Hippocampal formation (tissue), 2 donors: Measurements from ENCODE around the gene ABHD12.
A peak's percentile ranks its signal among the peaks of the same experiment; 100 is the strongest.

ENCODE experiments used
- DNase-seq, 2 donors: peaks; one replicate each; lab custom pipeline; 2025; lab: John Stamatoyannopoulos, UW

Gene ABHD12

DNA sequence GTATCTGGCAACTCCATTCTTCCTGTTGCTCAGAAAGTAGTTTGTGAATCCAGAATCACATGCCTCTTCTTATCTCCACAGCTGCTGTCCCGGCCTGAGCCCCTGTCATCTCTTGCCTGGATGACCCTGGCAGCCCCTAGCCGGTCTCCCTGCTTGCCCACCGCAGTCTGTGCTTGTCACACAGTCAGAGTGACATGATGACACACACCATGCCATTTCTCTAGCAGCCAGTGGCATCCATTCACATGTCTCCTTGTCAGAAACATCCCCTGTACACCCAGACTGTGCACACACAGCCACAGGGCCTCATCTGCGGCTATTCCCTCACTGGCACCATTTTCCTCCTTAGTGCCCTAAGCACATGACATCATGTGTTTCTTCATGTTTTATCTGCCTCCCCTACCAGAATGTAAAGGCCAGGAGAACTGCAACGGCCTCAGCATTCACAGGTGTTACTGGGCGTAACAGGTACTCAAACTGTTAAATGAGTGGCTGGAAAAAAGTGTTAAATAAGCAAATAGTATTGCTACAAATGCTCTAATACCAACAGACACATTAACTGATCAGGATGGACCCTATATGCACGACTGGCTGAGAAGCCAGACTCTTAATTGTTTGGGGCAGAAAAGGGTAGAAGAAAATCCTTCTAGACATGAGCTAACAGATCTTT, 9.6 kb downstream of the ABHD12 start:
- DNase-seq, result no peak

DNA sequence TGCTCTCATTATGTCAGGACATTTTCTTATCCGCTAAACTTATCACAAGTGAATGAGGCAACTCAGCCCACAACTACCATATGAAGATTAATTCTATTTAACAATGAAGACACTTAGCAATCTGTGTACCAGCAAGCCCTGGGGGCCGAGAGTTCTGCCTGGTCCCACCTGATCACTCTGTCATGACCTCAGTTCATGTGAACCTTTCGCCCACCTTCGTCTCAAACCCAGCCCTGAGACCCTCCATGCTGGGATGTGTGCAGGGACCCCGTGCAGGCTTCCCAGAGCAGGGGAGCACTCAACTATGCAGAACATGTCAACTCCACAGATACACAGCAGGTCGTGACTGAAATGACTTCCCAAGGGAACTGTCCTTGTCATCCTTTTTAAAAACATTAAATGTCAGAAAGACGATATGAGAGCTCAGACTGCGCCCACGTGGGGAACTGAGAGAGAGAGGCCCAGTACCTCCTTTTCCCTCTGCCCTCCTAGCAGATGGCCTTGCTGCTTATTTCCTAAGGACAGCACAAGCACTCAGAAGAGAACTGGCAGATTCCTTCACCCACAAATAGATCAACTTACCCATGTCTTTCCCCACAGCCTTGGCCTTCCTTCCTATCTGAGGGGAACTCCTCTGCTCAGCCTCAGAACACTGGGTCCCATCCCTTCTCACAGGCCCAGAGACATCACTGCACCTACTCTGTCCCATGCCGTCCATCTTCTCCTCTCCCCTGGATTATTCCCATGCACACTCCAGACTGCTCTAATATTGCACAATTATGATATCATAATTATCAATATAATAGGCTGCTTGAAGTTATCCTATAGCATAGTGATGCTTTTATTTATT, 11.5 kb downstream of the ABHD12 start:
- DNase-seq, result no peak

DNA sequence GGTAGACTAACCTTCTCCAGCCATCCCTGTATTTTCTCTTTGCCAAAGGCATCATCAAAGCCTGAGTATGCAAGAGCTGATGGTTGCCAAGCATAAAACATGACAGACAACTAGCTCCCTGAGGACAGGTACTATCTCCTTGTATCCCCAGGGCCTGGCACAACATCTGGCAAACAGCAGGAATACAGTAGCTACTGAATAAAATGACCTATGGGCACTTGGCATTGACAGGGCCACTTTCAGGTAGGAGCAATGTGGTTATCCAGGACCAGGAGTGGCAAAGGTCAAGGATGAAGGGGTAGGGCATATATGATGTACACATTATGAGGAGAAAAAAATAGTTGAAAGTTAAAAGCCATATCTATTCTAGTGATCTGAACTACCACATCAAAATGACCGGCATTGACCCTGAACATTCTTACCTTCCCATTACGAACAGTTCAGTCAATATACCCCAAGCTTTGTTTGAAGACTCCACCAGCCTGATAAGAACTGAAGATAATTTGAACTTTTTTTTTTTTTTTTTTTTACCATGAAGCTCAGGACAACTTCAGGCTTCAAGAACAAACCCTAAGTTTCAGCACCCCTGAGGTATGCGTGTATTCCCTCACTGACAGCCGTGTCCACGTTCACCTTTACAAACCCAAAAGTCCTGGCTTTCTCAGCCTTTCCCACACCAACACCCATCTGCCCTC, 12.3 kb downstream of the ABHD12 start:
- no peak for DNase-seq

DNA sequence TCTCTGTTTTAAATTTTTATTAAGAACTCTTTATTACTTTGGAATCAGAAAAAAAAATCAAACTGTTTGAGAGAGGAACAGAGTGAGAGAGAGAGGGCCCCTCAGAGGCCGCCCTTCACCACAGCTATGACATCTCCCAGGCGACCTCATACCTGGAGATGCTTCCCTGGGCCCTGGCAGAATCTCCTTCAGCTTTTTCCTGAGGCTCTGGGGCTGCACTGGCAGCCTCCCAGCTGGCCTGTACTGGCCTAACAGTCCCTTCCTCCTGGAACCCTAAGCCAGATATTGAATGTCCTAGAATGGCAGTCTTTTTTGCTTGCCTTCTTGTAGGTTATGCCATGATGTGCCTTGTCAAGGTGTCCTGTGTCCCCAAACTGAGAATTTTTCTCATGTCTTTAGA, 13.7 kb downstream of the ABHD12 start:
- DNase-seq, result no peak

DNA sequence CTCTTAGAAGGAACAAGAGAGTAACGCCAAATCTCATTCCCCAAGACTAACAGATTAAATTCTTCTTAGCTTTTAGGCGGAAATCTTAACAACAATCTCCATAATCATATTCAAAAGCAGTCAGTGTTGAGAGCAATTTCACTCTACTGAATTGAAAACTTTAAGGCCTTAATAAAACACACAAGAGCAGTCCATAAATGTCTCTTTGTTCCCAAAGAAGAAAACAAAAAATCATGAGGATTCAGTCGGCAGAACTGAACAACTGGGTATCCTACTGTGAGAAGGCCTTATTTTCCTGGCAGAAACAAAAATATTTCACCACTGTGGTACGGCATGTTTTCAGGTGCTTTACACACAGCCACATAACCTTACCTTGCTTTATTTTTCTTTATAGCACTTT, 14.4 kb downstream of the ABHD12 start:
- no peak for DNase-seq

DNA sequence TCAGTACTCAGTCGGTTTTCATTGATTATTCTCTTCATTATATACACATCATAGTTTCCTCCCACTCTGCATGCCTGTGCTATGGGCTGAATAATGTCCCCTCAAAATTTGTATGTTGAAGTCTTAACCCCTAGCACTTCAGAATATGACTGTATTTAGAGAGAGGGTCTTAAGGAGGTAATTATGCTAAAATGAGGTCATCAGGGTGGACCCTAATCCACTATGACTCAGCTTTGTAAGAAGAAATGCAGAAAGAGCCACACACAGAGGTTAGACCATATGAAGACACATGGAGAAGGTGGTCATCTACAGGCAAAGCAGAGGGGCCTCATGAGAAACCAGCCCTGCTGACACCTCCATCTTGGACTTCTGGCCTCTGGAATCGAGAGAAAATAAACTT, 15.8 kb downstream of the ABHD12 start:
- no peak for DNase-seq

DNA sequence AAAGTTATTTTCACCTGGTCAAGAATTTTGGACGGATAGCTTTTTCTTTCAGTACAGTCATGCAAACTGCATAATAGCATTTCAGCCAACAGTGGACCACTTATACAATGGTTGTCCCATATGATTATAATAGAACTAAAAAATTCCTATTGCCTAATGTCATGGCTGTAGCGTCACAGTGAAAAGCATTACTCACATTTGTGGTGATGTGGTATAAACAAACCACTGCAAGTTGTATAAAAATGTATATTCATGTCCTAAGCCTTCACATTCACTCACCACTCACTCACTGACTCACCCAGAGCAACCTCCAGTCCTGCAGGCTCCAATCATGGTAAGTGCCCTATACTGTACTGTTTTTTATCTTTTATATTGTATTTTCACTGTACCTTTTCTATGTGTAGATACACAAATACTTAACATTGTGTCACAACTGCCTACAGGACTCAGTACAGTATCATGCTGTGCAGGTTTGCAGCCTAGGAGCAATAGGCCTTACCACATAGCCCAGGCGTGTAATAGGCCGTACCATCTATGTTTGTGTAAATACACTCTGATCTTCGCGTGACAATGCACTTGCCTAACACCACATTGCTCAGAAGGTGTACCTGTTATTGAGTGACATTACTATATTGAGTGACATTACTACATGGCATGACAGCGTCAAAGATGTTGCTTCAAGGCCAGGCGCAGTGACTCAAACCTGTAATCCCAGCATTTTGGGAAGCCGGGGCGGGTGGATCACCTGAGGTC, 17.9 kb downstream of the ABHD12 start:
- DNase-seq, result no peak

DNA sequence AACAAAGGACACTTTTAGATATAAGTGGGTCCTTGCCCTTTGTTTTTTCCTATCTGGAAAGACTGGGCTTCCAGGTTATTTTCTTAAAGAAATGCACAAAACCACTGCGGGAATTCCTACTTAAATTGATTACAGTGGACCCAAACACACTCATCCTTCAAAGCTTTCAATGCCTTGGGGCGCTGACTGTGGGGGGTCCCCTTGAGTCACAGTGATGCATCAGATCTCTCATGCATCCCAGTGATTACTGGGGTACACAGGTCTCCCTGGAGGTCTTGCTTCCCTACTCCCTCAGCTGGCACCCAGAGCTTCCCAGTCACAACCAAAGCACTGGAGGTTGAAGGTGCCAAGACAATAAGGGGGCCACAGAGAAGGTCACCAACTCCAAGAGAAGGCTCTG, 20.7 kb downstream of the ABHD12 start:
- DNase-seq, result no peak

DNA sequence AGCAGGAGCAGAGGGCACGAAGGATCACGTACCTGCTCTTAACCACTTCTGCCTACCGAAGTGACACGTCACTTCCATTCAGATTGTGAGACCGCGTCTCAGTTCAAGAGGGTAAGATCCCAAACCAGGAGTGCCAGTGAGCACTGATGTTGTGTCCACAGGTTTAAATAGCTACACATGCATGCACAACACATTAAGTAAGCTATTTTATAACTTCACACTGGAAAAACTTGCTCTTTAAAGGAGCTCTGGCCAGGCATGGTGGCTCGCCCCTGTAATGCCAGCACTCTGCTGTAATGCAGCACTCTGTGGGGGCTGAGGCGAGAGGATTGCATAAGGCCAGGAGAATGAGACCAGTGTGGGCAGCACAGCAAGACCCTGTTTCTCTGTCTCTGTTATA, 21.1 kb downstream of the ABHD12 start:
- DNase-seq, result no peak

DNA sequence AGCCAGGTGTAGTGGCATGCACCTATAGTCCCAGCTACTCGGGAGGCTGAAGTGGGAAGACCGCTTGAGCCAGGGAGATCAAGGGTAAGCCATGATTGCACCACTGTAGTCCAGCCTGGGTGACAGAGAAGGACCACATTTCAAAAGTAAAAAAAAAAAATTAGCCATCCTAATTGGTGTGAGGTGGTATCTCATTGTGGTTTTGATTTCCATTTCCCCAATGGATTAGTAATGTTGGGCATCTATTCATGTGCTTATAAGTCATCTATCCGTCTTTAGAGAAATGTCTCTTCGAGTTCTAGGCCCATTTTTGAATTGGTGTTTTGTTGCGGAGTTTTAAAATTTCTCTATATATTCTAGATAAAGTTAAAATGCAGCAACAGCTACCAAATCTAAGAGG, 21.7 kb downstream of the ABHD12 start:
- no peak for DNase-seq

DNA sequence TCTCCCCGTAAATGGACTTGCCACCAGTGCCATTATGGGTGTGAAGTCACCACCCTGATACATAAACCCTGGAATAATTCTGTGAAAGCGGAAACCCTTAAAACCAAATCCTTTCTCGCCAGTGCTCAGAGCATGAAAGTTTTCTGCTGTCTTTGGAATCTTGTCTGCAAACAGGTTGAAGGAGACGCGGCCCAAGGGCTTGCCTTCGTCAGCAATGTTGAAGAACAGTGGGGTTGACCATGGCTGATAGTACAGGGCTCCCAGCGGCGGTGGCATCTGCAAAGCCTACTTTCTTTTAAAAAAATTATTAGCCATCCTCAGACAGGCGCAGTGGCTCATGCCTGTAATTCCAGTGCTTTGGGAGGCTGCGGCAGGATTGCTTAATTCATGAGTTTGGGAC, 22.1 kb downstream of the ABHD12 start:
- DNase-seq, result no peak

DNA sequence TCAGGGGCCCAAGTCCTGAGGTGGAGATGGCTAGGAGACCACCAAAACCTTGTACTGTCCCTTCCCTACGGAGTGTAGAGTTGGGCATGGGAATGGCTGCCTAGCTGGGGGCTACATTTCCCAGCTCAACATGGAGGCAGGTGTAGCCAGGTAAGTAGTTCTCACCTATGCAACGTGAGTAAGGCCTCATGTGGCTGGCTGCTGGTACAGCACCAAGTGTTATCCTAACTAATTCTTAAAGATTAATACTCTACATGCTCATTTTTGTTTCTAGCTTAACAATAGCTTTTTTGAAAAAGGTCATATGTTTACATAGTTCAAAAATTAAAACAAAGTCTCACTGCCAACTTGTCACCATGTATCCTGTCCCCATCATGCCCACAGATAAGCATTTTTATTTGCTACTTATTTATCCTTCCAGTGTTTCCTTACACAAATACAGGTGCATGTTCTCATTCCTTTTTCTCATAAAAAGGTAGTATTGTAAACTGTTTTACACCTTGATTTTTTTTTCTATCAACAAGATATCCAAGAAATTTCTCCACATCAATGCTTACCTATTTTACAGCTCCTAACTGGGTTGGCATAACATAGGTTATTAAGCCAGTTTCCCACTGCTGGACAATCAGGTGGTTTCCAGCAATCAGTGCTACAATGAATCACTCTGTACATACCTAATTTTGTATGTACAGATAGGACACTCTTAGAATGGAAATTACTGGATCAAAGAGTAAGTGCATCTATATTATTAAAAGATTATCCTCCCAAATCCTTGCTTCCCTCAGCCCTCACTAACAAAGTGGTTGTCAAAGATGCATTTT, 25.5 kb downstream of the ABHD12 start:
- DNase-seq, result no peak

DNA sequence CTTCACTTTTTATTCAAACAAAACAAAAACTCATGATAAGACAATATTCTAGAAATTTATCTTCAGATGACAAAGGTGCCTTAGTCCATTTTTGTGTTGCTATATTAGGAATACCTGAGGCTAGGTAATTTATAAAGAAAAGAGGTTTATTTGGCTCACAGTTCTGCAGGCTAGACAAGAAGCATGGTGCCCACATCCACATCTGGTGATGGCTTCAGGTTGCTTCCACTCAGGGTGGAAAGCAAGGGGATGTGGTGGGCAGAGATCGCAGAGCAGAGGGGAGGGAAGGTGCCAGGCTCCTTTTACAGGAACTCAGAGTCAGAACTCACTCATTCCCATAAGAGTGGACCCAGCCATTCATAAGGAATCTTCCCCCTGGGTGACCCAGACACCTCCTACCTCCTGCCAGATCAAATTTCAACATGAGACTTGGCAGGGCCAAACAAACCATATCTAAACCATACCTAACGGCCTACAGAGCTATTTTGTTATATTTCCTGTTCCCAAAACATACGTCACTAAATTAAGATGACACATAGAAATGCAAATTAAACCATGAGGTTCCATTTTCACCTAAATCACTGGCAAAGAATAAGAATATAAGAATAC, 26.4 kb downstream of the ABHD12 start:
- DNase-seq, result no peak

DNA sequence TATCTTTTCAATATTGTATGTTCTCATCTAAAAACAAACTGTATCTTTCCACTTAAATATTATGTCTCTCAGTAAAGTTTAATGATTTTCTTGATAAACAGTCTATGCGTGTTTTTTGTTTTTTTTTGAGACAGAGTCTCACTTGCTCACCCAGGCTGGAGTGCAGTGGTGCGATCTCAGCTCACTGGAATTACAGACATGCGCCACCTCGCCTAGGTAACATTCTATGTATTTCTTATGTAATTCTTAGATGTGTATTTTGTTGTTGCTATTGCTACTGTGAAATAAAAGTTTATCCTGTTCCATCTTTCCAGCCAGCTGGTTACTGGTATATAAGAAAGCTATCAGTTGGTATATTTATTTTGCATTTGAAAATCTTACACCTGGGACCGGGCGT, 29.4 kb downstream of the ABHD12 start:
- no peak for DNase-seq

DNA sequence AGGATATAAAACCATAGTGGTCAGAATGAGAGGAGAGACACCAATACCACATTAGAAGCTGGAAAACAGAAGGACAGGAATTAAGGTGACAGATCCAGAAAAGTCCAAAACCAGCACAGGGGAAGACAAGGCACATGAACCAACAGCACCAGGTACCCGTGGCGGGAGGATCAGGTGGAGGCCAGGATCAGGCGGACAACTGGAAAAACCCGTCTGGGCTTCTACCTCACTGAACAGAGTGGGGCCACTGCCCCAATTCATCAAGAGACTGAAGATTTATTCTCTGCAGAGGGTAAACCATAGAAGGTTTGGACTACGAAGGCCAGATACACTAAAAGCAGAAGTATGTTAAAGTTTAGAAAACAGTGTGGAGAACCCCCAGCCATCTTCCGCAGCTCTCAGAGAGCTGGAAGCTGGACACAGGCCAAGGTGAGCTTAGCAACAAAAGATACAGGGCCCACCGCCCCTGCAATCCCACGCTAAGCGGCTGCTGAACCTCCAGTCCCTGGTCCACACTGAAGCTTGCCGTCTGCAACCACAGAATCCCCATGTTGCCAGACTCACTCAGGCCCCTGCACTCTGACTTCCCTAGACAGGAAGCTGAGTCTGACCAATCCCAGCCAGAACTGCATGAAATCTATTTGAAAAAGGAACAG, 29.9 kb downstream of the ABHD12 start:
- DNase-seq, result no peak

DNA sequence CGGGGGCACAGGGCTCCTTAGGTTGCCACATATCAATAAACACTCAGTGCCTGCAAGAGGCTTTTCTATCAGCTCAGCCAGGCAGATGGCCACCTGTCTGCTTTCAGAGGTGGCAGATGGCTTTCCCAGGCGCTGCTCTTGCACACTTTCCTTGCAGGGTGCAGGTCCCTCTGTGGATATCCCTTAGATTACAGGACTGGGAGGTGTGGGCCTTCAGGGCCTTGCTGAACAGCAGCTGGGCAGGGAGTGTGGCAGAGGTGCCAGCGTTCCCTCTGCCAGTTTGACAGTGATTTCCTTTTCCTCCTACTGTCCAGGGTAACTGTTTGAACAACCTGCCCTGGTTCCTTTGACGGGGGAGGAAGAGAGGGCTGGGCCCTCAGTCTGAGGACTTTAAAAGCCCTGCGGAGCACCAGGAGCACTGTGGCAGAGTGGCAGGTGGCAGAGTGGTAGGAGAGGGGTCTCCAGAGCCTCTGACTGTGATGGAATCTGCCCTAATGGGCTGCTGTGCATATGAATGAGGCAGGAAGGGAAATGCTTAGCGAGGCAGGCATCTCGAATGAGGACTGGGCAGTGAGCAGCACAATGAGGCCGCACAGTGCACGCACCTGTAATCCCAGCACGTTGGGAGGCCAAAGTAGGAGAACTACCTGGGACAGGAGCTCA, 34.2 kb downstream of the ABHD12 start:
- no peak for DNase-seq

DNA sequence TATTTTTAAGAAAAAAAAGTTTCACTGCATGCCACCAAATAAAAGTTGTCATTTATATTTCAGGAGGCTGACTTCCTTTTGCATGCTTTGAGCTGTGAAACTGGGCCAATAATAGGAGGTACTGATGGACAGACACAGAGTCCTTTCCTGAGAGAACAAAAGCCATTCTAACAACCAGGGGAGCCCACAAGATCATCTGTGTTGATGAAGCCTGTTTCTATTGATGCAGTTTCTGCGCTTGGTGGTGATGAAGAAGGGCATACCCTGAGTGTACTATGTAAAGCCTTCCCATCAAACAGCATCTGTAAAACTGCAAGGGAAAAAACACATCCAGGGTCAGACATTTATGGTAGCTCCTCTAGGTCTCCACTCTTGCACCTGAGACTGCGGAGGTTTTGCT, 34.8 kb downstream of the ABHD12 start:
- peak in 1 of 2 donors; percentile 43 for DNase-seq

DNA sequence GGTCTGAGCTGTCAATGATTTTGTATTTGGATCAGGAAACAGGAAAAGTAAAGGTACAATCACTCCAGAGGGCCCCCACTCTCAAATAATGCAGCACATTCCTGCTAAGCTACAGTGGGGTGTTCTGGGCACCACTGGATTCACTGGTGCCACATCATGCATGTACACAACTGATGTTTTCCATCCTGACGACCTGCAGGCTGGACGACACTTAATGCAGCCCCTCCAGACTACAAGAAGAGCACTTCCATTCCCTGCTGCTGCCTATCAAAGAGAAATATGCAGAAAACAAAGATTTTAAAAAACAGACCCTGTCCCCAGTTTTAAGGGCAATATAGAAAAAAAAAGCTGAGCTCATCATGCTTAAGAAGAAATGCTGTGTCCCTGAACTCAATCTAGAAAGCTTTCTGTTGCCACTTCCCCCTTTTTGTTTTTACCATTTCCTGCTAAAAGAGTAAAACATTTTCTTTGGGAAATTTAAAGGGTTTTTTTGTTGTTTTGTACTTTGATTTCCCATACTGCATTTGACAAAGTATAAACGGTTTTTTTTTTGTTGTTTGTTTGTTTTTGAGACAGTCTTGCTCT, 35.5 kb downstream of the ABHD12 start:
- no peak for DNase-seq
